Measurements from ENCODE around the gene RBFOX1.

DNA sequence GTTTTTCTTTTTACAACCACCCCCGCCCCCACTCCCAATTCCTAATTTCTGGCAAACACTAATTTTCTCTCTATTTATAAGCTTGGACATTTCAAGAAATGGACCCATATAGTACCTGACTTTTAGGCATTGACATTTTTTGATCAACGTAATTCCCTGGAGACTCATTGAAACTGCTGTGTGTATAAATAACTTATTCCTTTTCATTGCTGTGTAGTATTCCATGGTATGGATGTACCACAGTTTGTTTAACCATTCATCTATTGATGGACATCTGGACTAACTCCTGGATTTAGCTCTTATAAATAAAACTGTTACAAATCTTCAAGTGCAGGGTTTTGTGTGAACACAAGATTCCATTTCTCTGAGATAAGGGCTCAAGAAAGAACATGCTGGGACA, 47.1 kb upstream of the RBFOX1 start:
- no peak for TF ChIP-seq EZH2 (IDR thresholded peaks at IDR 0.05; ENCODE audit: borderline replicate concordance, insufficient read depth, low read length, poor library complexity, severe bottlenecking)
- TF ChIP-seq POLR2AphosphoS5 (IDR thresholded peaks at IDR 0.05): no peak
- TF ChIP-seq, protein P1, sequence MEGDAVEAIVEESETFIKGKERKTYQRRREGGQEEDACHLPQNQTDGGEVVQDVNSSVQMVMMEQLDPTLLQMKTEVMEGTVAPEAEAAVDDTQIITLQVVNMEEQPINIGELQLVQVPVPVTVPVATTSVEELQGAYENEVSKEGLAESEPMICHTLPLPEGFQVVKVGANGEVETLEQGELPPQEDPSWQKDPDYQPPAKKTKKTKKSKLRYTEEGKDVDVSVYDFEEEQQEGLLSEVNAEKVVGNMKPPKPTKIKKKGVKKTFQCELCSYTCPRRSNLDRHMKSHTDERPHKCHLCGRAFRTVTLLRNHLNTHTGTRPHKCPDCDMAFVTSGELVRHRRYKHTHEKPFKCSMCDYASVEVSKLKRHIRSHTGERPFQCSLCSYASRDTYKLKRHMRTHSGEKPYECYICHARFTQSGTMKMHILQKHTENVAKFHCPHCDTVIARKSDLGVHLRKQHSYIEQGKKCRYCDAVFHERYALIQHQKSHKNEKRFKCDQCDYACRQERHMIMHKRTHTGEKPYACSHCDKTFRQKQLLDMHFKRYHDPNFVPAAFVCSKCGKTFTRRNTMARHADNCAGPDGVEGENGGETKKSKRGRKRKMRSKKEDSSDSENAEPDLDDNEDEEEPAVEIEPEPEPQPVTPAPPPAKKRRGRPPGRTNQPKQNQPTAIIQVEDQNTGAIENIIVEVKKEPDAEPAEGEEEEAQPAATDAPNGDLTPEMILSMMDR (IDR thresholded peaks at IDR 0.05; ENCODE audit: poor library complexity, severe bottlenecking): no peak
